G401.6 (cell line): ENCODE measurements around the gene FBXL5.

ENCODE experiments used
- FAIRE-seq: peaks from 2 replicates; lab custom pipeline; 2012; peaks lifted over from hg19 to GRCh38; lab: Jason Lieb, UNC

Gene FBXL5

GRCh38 chr4:15557786-15558550 lies 97.2 kb downstream of the FBXL5 start:
- no peak for FAIRE-seq

- no peak for FAIRE-seq
Observed at GRCh38 chr4:15556511-15557092, 98.6 kb downstream of the FBXL5 start.
